Urothelium cell line (cell line): Measurements from ENCODE around the gene PIK3CD.
"Not testable (repeated sequence)": the region's sequence is repeated elsewhere in the genome, so short reads cannot be mapped to it uniquely, and the experiment has no call there.

Source experiments
- DNase-seq: peaks from one replicate; pipeline ENCODE4 v3.0.0; 2011; ENCODE audit warnings: low spot score, mixed read lengths
- FAIRE-seq: peaks from 2 replicates; lab custom pipeline; 2011; peaks lifted over from hg19 to GRCh38; lab: Jason Lieb, UNC

Gene PIK3CD

DNA sequence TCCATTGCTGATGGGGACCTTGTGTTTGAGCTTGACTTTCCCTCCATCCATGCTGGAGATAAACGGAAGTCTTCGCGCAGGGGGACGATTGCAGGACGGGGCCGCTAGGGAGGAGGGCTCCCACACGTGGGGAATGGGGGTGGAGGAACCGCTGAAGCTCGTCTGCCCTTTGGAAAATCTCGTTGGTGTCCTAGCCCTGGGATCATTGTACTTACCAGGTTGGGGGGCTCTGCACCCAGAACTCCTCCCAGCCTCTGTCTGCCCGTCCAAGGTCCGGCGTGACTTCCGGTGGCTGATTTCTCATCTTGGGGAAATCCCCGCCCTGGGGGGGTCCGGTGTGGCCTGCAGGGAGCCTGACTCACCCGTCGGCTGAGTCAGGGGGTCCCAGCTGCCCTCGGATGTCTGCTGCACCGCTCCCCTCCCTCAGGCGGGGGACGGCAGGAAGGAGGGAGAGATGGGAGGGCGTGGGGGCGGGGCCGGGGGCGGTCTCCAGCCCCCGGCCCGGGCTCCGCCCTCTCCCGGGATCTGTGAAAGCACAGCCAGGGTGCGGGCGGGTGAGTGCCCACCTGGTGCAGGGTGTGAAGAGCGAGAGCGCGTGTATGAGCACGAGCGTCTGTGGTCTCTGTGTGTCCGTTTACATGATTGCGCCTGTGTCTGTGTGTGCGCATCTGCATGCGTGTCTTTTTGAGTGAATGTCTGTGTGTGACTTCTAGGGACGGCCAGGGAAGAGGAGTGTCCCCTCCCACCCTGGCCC is 35.8 kb downstream of the PIK3CD start:
- DNase-seq: peak; percentile 88
- FAIRE-seq: peak; percentile 58

DNA sequence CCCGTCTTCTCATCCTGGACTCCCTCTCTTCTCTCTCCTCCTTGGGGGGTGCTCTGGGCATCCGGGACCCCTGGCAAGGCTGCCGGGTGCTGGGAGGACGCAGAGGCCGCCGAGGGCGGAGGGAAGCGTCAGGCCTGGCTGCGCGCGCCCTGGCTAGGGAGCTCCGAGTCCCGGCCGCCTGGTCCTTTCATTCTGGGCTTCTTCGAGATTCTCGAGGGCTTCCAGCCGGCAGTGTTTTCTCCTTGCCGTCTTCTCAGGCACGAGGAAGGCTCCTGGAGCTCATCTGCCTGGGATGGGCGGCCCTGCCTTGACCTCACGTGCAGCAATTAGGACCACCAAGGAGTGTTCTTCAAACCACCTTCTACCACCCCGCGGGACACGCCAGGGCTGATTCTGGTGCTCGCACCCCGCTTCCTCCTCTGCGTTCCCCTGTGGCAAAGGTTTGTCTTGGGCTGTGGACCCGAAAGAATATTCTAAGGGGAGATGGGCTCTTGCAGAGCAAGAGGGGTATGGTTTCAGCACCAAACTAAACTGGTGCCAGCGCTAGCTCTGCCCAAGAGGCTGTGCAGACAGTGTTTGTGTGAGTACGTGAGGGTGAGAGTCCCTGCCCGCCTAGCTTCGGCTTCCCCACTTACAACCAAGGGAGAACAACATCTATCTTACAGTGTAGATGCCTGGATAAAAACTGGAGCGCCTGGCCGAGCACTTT is 36.5 kb downstream of the PIK3CD start:
- peak; percentile 32 for FAIRE-seq
- peak; percentile 49 for DNase-seq

DNA sequence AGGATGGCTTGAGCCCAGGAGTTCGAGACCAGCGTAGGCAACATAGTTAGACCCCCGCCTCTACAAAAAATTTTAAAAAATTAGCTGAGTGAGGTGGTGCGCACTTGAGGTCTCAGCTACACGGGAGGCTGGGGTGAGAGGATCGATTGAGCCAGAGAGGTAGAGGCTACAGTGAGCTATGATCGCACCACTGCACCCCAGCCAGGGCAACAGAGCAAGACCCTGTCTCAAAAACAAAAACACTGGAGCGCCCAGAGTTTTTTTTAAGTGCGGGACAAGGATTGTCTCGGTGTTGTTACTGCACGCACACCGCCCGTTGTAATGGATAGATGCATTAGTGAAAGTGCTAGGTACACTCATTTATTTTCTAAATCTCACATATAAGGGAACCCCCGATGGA is 37.1 kb downstream of the PIK3CD start:
- DNase-seq (no peak), FAIRE-seq (no peak)

DNA sequence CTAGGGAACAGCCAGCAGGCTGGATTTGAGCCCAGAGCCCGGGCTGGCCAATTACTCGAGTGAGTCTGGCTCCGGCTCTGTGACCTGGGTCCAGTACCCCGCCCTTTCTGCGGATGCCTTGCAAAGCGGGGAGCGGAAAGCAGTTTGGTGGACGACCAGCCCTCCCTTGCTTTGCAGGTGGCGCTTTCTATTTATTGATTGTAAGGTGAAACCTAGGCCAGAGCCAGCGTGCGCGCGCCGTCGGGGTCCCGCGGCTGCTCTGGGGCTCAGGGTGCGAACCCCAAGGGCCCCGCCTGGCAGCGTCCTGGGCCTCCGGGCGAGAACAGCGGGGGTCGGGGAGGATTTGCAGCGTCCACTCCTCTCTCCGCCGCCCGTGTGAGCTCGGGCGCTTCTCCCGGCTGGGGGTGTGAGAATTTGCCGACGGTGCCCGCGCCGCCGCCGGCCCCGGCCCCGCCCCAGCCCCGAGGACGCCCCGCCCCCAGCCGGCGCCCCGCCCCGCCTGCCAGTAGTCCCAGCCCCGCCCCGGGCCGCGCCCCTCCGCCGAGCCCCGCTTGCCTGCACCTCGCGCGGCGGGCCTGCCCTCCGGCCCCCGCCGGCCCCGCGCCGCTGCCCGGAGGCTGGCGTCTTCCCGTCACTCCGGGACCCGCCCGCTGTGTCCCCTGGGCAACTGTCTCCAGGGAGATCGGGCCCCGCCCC is 37.6 kb downstream of the PIK3CD start:
- peak; percentile 69 for FAIRE-seq
- DNase-seq: peak; percentile 91

DNA sequence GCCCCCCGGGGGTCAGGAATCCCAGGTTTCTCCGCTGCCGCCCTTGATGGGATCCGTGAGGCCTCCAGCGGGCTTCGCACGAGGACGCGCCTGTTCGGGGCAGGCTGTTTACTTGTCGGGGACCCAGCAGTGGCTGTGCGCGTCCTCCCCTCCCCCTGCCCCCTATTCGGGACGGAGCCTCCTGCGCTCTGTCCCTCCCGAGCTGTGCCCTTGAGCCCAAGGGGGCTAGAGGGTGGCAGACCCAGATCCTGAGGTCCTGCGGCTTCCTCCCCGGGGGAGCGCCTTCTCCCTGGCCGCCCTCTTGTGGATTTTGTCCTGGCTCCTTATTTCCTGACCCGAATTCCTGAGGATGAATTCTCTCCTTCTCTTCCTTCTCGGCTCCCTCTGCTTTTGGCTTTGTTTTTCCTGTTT is 38.4 kb downstream of the PIK3CD start:
- DNase-seq: peak; percentile 42
- FAIRE-seq: no peak

DNA sequence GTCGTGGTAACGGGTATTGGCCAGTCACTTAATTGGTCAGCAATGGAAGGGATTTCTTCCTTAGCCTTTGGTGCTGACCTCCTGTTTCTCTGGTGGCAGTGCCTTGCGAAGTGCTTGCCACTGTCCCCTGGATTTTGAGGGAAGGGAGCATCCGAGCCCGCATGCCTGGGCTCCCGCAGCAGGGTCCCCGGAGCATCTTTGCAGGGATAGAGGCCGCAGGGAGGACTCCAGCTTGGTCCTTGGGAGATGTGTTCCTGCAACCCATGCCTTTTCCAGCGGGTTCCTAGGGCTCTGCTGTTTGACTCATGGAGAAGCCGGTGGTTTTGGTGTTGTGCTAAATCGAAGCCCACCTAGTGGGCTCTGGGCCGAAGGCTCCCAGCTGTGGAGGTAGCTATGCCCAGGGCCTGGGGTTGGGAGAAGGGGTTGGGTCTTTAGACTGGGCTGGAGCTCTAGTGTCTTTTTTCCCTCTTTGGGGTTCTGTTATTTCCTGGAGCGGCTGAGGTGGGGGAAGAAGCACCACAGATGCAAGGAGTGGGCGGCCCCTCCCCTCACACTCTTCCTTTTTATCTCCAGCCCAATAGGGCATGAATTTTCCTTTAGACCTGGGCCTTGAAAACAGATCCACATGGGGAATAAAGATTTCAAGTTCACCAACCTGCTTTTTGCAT is 39.0 kb downstream of the PIK3CD start:
- FAIRE-seq (no peak), DNase-seq (no peak)

DNA sequence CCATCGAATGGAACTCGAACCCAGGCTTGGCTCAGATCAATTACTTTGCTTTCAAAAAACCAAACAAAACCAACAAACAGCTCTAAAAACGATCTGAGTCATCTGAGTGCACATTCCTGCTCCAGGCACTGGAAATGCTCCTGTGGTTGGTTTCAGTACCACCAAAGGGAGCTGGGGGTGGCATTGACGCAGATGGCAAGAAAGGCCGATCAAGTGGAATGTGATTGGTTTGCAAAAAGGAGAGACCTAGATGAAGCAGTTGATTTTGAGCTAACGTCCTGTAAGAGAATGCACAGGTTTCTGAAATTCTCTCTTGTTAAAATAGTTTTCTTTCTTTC is 39.5 kb downstream of the PIK3CD start:
- DNase-seq (peak; percentile 63), FAIRE-seq (no peak)

DNA sequence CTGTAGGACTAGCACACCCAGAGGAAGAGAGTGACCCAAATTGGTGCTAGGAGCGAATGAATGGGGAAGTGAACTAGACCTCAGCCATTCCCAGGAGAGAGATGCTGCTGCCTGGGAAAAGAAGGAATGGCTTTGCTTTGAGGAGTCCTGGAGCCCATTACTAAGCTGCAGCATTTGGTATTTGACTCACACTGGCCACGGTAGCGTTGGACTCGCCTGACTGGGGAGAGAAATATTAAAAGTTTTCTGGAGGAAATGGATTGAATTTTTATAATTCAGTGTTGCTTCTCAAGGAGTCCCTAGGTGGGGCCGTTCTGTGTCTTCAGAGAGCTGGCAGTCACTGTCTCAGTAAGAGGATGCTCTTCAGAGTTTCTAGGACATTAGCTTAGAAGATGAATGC is 40.2 kb downstream of the PIK3CD start:
- FAIRE-seq: no peak

DNA sequence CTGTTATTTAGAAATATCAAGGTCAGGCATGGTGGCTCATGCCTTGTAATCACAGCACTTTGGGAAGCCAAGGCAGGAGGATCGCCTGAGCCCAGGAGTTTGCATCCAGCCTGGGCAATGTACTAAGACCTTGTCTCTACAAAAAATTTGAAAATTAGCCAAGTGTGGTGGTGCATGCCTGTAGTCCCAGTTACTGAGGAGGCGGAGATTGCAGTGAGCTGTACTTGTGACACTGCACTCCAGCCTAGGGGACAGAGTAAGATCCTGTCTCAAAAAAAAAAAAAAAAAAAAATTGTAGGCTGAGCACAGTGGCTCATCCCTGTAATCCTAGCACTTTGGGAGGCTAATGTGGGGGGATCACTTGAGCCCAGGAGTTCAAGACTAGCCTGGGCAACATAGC is 45.3 kb downstream of the PIK3CD start:
- DNase-seq (no peak), FAIRE-seq (no peak)

More for the DNA sequence above, 40.2 kb downstream of the PIK3CD start:
- no peak for DNase-seq

DNA sequence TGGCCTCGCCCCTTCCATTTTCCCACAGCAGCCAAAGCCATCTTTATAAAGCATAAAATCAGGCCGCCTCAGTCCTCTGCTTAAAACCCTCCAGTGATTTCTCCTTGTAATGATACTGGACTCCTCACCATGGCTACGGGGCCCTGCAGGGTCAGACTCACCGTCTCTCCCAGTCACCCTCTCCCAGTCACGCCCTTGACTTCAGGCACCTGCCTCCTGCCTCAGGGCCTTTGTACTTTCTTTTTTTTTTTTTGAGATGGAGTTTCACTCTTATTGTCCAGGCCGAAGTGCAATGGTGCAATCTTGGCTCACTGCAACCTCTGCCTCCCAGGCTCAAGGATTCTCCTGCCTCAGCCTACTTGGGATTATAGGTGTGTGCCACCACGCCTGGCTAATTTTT is 47.8 kb downstream of the PIK3CD start:
- no peak for FAIRE-seq
- no peak for DNase-seq

DNA sequence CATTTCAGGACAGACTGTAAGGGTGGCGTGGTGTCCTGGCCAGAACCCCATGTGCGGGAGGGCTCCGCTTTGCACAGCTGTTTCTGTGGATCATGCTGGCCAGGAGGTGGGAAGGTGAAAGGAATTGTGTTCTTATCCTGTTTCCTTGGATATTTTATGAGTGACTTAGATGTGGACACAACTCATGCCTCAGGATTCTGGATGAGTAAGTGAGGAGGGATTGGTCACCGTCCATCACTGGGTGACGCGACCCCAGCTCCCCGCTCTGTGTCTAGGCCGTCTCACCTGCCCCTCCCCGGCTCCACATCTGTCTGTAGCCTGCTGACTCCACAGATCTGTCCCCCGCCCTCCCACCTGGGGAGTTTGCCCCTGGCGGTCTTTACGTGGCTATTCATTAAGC is 48.8 kb downstream of the PIK3CD start:
- no peak for FAIRE-seq
- peak; percentile 74 for DNase-seq

DNA sequence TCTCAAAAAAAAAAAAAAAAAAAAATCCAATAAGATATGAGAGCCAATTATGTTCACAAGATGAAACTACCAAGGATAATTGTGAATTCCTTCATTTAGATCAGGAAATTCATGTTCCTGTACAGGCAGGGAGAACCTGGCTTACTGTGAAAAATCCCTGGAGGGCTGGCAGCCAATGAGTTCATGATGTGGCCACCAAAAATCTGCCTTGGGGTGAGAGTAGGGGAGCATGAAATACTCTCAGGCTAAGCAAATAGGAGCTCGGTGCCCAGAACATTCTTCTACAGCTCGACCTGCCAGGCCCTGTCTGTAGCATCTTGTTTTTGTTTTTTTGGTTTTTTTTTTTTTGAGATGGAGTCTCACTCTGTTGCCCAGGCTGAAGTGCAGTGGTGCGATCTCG is 50.1 kb downstream of the PIK3CD start:
- FAIRE-seq (no peak), DNase-seq (no peak)

DNA sequence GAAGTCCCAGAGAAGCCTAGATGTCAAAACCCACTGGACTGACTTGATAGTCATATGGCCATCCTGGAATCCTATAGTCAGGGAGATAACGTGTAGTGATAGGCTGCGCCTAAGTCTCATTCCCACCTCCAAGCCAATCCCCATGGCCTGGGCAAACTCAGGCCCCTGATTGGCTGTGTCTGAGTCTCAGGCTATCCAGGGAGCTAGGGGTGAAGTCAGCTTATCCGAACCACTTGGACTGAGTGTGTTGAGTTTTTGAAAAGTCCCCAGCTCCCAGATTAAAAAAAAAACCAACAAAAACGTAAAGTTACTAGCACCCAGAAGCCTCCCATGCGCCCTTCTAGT is 51.6 kb downstream of the PIK3CD start:
- DNase-seq (no peak), FAIRE-seq (no peak)

DNA sequence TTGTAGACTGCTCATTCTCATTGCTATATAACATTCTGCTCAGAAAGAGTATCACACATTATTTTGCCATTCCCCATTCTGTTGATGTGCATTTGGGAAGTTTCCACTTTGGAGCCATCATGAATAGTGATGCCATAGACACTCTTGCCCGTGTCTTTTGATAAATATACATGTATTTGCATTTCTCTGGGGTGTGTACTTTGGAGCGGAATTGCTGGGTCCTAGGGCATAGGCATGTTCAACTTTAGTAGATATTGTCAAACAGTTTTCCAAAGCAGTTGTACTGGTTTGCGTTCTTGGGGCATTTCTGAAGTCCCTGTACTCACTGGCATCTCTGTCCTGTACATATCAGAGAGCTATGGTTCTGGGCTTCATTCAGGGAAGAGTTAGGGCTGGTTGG is 52.1 kb downstream of the PIK3CD start:
- FAIRE-seq: no peak
- no peak for DNase-seq

DNA sequence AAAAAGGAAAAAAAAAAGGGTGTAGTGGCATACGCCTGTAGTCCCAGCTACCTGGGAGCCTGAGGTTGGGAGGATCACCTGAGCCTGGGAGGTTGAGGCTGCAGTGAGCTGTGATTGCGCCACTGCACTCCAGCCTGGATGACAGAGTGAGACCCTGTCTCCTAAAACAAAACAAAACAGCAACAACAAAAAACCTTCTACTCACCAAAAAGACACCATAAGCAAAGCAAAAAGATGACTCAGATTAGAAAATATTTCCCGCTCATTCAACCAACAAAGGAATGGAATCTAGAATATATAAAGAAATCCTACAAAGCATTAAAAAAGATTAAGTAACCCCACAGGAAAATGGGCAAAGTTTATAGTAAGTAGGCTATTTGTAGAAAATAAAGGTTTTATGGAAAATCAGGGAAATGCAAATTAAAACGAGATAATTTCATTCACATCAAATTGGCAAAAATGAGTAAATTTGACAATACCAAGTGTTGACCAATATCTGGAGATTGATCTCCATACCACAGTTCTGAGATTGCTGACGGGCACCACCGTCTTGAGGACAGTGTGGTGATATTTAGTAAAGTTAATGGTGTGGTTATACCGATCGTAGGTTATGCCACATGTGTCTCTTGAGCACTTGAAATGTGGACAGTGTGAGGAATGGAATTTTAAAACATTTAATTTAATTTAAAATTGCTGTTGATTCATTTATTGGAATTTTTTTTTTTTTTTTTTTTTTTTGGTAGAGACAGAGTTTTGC is 54.0 kb downstream of the PIK3CD start:
- FAIRE-seq: no peak

DNA sequence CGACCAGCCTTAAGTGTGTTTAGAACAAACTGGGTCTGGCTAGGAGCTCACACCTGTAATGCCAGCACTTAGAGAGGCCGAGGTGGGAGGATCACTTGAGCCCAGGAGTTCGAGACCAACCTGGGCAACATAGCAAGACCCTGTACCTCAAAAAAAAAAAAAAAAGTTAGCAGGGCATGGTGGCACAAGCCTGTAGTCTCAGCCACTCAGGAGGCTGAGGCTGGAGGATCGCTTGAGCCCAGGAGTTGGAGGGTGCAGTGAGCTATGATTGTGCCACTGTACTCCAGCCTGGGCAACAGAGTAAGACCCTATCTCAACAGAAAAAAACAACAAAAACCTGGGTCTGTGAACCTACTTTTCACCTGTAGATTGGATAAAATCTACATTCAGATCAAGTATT is 54.6 kb downstream of the PIK3CD start:
- DNase-seq (no peak), FAIRE-seq (no peak)

More for the DNA sequence above, 54.0 kb downstream of the PIK3CD start:
- no peak for DNase-seq

DNA sequence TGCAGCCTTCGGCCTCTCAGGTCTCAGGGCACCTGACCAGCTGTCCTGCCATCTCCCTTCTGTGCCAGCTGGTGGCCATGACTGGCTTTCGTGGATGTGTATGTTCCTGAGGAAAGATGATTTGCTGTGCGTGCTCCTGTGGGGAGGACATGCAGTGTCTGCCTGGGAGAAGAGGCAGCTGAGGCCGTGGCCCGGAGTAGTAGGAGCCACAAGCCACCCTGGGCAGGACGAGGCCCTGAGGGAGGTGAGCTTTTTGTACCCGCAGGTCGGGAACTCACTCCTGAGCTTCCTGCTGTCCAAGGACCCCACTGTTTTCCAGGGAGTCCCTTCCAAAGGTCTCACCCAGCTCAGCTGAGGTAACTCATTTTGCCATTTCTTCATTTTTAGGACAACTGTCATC is 58.5 kb downstream of the PIK3CD start:
- DNase-seq (no peak), FAIRE-seq (no peak)

DNA sequence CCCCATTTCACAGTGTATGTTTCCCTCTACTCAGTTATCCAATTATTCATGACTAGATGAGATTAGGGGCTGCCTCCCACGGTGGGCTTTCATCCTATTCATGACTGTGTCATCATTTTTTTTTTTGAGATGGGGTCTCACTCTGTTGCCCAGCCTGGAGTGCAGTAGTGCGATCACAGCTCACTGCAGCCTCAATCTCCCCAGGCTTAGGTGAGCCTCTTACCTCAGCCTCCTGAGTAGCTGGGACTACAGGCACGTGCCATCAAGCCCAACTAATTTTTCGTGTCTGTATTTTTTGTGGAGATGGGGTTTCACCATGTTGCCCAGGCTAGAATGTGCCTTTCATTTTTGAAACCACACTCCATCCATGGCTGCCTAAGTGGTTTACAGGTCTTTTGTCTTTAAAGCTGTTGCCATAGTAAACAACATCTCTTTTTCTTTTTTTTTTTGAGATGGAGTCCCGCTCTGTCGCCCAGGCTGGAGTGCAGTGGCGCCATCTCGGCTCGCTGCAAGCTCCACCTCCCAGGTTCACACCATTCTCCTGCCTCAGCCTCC is 60.0 kb downstream of the PIK3CD start:
- DNase-seq: no peak
- FAIRE-seq: no peak

DNA sequence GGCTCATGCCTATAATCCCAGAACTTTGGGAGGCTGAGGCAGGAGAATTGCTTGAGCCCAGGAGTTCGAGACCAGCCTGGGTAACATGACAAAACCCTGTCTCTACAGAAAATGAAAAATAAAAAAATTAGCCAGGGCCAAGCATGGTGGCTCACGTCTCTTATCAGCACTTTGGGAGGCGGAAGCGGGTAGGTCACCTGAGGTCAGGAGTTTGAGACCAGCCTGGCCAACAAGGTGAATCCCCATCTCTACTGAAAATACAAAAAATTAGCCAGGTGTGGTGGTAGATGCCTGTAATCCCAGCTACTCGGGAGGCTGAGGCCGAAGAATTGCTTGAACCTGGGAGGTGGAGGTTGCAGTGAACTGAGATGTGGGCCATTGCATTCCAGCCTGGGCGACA is 61.2 kb downstream of the PIK3CD start:
- not testable (repeated sequence) for FAIRE-seq, DNase-seq

DNA sequence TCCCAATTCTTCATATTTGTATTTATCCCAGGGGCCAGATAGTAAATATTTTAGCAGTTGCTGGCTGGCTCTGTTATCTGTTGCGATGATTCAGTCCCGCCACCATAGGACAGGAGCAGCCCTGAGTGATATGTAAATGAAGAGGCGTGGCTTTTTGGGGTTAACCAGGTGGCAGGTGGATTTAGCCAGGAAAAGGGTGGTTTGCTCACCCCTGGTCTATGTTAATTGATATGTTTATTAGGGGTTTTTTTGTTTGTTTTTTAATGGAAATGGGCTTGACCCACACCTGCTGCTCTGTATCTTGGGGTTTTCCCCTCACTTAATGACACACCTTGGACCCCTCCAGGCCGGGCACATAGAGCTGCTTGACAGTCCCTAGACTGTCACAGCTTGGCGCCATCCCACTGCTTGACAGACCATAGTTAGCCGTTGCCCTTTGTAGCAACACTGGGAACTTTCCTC is 62.8 kb downstream of the PIK3CD start:
- no peak for FAIRE-seq
- DNase-seq: no peak
